ENCODE measurements around the gene CHID1.

The CHID1 gene

DNA sequence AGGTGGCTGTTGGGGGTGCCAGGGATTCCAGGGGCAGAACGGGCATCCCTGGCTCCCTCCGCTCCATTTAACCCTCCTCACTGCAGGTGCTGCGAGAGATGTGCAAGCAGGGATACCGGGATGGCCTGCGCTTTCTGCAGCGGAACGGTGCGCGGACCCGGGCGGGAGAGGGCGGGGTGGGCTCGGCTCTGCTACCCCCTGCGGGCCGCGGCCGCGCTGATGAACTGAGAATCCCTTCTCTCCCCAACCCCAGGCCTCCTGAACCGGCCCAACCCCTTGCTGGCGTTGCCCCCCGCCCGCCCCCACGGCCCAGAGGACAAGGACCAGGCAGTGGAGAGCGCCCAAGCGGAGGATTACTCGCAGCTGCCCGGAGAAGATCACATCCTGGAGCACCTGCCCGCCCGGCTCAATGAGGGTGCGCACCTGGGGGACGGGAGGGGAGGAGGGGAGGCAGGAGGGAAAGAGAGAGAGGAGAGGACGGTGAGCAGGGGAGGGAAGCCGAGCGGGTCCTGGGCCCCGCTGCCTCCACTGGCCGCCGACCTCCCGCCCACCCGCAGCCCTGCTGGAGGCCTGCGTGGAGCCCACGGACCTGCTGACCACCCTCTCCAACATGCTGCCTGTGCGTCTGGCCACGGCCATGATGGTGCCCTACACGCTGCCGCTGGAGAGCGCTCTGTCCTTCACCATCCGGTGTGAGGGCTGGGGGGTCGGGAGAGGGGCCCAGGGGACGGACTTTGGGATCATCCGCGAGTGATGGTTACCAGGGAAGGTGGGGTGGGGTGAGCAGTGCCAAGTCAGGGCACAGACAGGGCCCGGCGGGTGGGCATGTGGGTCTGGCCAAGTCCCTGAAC, 86.9 kb downstream of the CHID1 start:
- no peak for DNase-seq (ENCODE audit: low spot score)

GRCh38 chr11:821512-822371, 88.9 kb downstream of the CHID1 start:
- DNase-seq (ENCODE audit: low spot score) = no peak

DNA sequence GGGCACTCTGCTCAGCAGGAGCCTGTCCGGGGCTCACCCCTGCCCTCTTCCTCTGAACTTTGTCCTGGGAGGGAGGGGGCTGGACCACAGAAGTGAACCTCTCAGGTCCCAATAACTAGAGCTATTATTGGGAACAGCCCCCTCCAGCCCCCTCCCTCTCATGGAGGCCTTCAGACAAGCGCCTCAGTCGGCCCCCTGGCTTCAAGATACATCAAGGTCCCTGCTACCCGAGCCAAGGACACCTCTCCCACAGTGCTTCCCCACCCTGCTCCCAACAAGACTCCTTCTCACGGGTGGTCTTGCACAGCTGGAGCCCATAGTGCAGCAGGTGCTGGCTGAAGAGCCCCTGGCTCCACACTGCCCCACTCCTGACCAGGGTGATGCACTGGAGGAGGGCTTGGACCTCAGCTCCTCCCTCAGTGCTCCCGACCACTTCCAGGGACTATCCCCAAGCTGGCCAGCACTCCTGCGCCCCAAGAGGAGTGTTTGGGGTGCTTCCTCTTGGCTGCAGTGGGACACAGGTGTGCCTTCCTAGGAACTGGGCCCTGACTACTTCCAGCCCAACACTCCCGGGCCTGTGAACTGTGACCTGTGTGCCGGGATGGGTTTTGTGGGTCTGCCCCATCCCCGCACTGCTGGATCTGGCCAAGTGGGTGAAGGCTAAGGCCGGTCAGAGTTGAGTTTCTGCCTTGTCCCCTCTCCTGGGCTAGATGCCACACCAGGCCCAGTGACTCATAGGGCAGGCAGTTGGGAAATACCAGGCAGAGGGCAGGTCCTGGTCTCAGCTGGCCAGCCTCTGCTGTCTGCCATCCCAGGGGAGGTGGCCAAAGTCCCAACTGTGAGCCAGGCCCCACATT, 89.7 kb downstream of the CHID1 start:
- DNase-seq (ENCODE audit: low spot score) = no peak

DNA sequence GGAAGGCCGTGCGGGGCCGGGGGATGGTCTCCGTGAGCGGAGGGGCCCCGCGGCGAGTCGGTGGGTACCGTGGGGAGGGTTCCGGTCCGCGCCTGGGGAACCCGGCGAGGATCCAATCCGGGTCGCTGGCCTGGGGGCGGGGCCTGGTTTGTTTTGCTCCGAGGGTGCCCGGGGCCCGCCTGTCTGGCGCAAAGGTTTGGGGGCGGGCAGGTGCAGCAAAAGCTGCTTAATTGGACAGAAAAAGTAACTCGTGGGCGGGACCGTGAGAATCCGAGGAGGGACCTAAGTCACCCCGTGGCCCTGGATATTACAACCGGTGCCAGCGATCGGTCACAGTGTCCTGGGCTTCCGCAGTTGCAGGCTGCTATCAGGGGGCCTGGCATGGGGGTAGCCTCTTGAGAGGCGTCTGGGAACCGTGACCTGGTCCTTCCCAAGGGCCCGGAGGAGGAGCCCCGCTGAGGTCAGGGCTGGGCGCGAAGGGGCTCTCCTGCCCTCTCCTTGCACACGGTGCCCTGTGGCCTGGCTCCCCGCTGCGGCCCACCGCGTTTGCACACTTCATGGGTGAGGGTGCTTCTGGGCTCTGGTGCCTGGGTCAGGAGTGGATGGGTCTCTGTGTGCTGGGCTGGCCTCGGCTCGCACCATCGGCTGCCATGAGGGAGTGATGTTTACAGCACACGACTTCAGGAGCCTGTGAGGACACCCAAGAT, 90.5 kb downstream of the CHID1 start:
- DNase-seq (ENCODE audit: low spot score) = peak; percentile 78

- DNase-seq (ENCODE audit: low spot score) = peak; percentile 93
These were observed 91.3 kb downstream of the CHID1 start for GRCh38 chr11:819129-819931.

- DNase-seq (ENCODE audit: low spot score) = no peak
These were observed 92.0 kb downstream of the CHID1 start, which contains the start of gene PNPLA2 for GRCh38 chr11:818396-819128. Gene PNPLA2 (plus strand): TSS chr11:818914. CDS start chr11:819719, 805 bp downstream.
